Hepatocyte (in vitro differentiated cells): ENCODE measurements around the gene NLRP11.

Experiments used
- CTCF ChIP-seq: fragments of 200-600 bp; sonication (generic); IDR thresholded peaks from 2 replicates; pipeline ENCODE4 v1.5.1; 2016; ENCODE audit warnings: antibody characterized with exemption, mild to moderate bottlenecking; ENCODE audit not compliant: poor library complexity
- EZH2 ChIP-seq: fragments of 200-600 bp; sonication (generic); IDR thresholded peaks from 2 replicates; pipeline ENCODE4 v1.6.1; 2016; ENCODE audit warnings: antibody characterized with exemption, mild to moderate bottlenecking, borderline replicate concordance

GRCh38 chr19:55778331-55778730 is 53.5 kb downstream of the NLRP11 start:
- TF ChIP-seq CTCF, result no peak
- TF ChIP-seq EZH2, result no peak
